Adrenal gland (tissue), 5 donors: Measurements from ENCODE around the gene FADS2.

ENCODE experiments used
- POLR2A ChIP-seq, 2 donors: fragments of 450-650 bp; IDR thresholded peaks; one replicate each; pipeline ENCODE4 v1.6.1; 2017; ENCODE audit warnings: antibody characterized with exemption in 2 of 2, mild to moderate bottlenecking in 2 of 2, moderate library complexity in 1 of 2
- TF ChIP-seq, protein P1 (sequence below), 6 experiments: fragments of 450-650 bp in 4 of 6; fragments of 200-600 bp in 2 of 6; sonication (generic) in 1 of 6; IDR thresholded peaks; 1 replicate in 5 of 6; 2 replicates in 1 of 6; pipeline versions ENCODE4 v1.5.1 to v1.8.0; 2016 to 2021; ENCODE audit warnings: antibody characterized with exemption in 6 of 6, mild to moderate bottlenecking in 2 of 6, moderate library complexity in 1 of 6
- donor health status: DM: no; HTN: no; CAD: no.

DNA sequence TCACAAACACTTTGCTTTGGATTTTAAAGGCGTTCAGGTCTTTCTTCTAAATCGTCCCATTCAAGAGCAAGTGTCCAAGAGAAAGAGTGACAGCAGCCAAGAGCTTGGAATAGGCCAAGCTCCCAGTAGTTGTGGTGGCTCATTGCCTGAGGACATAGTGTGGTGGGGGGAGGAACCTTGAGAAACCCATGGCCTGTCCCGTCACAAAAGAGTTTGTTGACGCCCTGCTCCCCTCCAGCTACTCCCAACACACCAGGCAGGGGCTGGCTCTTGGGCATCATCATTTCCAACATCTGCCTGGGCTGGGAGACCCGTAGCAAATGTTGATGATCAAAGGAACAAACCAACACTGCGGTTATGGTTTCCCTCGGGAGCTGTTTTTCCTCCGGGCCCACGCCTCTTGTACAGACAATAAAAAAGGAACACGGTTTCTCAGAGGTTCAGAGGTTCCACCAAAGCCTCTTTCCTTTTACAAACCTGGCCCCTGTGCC lies 42.5 kb downstream of the FADS2 start:
- TF ChIP-seq, protein P1, sequence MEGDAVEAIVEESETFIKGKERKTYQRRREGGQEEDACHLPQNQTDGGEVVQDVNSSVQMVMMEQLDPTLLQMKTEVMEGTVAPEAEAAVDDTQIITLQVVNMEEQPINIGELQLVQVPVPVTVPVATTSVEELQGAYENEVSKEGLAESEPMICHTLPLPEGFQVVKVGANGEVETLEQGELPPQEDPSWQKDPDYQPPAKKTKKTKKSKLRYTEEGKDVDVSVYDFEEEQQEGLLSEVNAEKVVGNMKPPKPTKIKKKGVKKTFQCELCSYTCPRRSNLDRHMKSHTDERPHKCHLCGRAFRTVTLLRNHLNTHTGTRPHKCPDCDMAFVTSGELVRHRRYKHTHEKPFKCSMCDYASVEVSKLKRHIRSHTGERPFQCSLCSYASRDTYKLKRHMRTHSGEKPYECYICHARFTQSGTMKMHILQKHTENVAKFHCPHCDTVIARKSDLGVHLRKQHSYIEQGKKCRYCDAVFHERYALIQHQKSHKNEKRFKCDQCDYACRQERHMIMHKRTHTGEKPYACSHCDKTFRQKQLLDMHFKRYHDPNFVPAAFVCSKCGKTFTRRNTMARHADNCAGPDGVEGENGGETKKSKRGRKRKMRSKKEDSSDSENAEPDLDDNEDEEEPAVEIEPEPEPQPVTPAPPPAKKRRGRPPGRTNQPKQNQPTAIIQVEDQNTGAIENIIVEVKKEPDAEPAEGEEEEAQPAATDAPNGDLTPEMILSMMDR (IDR thresholded peaks at IDR 0.05) = no peak
- no peak for TF ChIP-seq POLR2A (IDR thresholded peaks at IDR 0.05)
